GM19372 (cell line): Measurements from ENCODE around the gene PTPN14.

Source experiments
- ATAC-seq: cut with Tn5 transposase; IDR thresholded peaks from one replicate; pipeline ENCODE4 v1.9.1; 2021; ENCODE audit warnings: mild to moderate bottlenecking, low read depth, moderate library complexity; ENCODE audit not compliant: unreplicated experiment

PTPN14 gene

GRCh38 chr1:214300149-214300780 lies 251.1 kb downstream of the PTPN14 start:
- ATAC-seq, result no peak
